M059J (cell line): Measurements from ENCODE around the gene NDUFAF3. TPM values are rescaled to one million over a fixed set of nuclear protein-coding genes. Genes with fewer than 3 reads are reported as not detected.

Experiments used
- DNase-seq: peaks from one replicate; pipeline ENCODE4 v3.0.0-alpha.2; 2012; ENCODE audit warnings: low read depth
- total RNA-seq: library from RNA; depleted of rRNA; stranded (reverse); fragments of >200 nt; shearing (Covaris generic); gene quantifications from 2 replicates; pipeline ENCODE4 v1.2.3, GENCODE V29; 2014; rRNA removed

NDUFAF3 gene
- total RNA-seq, 1 experiment from 2014 or later, result 174 TPM

GRCh38 chr3:49054344-49054862 is 32.5 kb downstream of the NDUFAF3 start:
- peak; percentile 5 for DNase-seq

- no peak for DNase-seq
Measured at GRCh38 chr3:49057268-49057667, 35.3 kb downstream of the NDUFAF3 start.

- no peak for DNase-seq
Measured at GRCh38 chr3:49058011-49058410, 36.1 kb downstream of the NDUFAF3 start.

Other genes starting within 250 kb of the NDUFAF3 start
- 20.4 and 23.5 TPM in 2 replicates for gene PRKAR2A, start 174.2 kb upstream of the NDUFAF3 start, total RNA-seq
- 14.5 and 28.2 TPM in 2 replicates for gene SLC25A20, start 123.2 kb upstream of the NDUFAF3 start, total RNA-seq
- 88.4 and 94.3 TPM in 2 replicates for gene ARIH2, start 103.3 kb upstream of the NDUFAF3 start, total RNA-seq
- 13.3 and 25.7 TPM in 2 replicates for gene P4HTM, start 31.9 kb upstream of the NDUFAF3 start, total RNA-seq
- gene WDR6, start 14.7 kb upstream of the NDUFAF3 start, total RNA-seq, result 27.0 and 39.0 TPM in 2 replicates
- gene DALRD3, start 3.5 kb upstream of the NDUFAF3 start, total RNA-seq, result 23.2 and 23.6 TPM in 2 replicates
- 112 and 119 TPM in 2 replicates for gene IMPDH2, start 7.3 kb downstream of the NDUFAF3 start, total RNA-seq
- 44.8 and 62.9 TPM in 2 replicates for gene QRICH1, start 72.0 kb downstream of the NDUFAF3 start, total RNA-seq
- 129 and 170 TPM in 2 replicates for gene QARS1, start 82.6 kb downstream of the NDUFAF3 start, total RNA-seq
- gene USP19, start 98.7 kb downstream of the NDUFAF3 start, total RNA-seq, result 13.1 and 34.5 TPM in 2 replicates
- 229 and 329 TPM in 2 replicates for gene LAMB2, start 110.9 kb downstream of the NDUFAF3 start, total RNA-seq
- 19.0 and 19.6 TPM in 2 replicates for gene CCDC71, start 144.2 kb downstream of the NDUFAF3 start, total RNA-seq
- gene KLHDC8B, start 149.5 kb downstream of the NDUFAF3 start, total RNA-seq, result 2.9 and 5.0 TPM in 2 replicates